Pons (tissue), 1 donor: ENCODE results near the gene POM121.
"Not testable (repeated sequence)": the region's sequence is repeated elsewhere in the genome, so short reads cannot be mapped to it uniquely, and the experiment has no call there.

Source experiments
- DNase-seq: peaks from one replicate; pipeline ENCODE4 v3.0.0-alpha.2; 2016; ENCODE audit warnings: low spot score

POM121 gene

DNA sequence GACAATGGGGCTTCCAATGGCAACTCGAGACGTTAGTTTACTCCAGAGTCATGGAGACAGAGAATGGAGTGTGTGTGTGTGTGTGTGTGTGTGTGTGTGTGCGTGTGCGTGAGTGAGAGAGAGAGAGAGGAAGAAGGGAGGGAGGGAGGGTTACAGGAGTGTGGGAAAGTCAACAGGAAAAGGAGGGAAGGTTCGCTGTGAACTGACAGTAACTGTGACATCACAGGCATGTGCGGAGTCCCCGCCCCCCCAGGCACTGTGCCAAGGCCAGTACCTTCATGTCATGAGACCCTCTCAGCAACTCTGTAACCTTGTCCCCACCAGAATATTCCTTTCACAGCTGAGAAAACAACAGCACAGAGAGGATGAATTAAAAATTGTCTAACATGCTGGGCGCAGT is 72.6 kb downstream of the POM121 start:
- not testable (repeated sequence) for DNase-seq

GRCh38 chr7:72997887-72998468 is 73.1 kb downstream of the POM121 start:
- not testable (repeated sequence) for DNase-seq
